ENCODE measurements around the gene AOPEP.

Gene AOPEP

GRCh38 chr9:95134457-95134881 lies 408.0 kb downstream of the AOPEP start:
- H3K4me2 ChIP-seq (ENCODE audit: low read depth, low read length, poor library complexity, severe bottlenecking) = no peak overlapping the region
- no peak overlapping the region for H3K9ac ChIP-seq (ENCODE audit: low read length)
- no peaks in the 10 kb centered on the region for H3K79me2 ChIP-seq (ENCODE audit: insufficient read depth, low read length)
- H3K9me3 ChIP-seq (ENCODE audit: insufficient read depth, low read length) = no peaks in the 10 kb centered on the region
- no peaks in the 10 kb centered on the region for H4K20me1 ChIP-seq (ENCODE audit: low read depth, low read length)
- H3K9me2 ChIP-seq (replicated peaks; ENCODE audit: insufficient read depth, low read length) = no peaks in the 10 kb centered on the region
- H3K36me3 ChIP-seq (ENCODE audit: low read length) = no peaks in the 10 kb centered on the region
- H3F3A ChIP-seq (ENCODE audit: insufficient read depth) = no peaks in the 10 kb centered on the region
- no peak overlapping the region for H3K4me3 ChIP-seq (ENCODE audit: insufficient read depth, low read length, poor library complexity, severe bottlenecking)
- no peak overlapping the region for H3K27ac ChIP-seq (ENCODE audit: low read depth, low read length)
- no peak overlapping the region for H2AFZ ChIP-seq (ENCODE audit: low read depth, low read length, severe bottlenecking)
- H3K27me3 ChIP-seq (ENCODE audit: low read length) = no peaks in the 10 kb centered on the region
- TF ChIP-seq CTCF (IDR thresholded peaks at IDR 0.05; ENCODE audit: insufficient read depth, low read length, poor library complexity, severe bottlenecking) (no peak), EZH2phosphoT487 (conservative IDR thresholded peaks at IDR 0.05; ENCODE audit: low read length) (no peak)

GRCh38 chr9:95135756-95136155 lies 409.3 kb downstream of the AOPEP start:
- Histone ChIP-seq H3K4me2 (ENCODE audit: low read depth, low read length, poor library complexity, severe bottlenecking) (no peak overlapping the region), H3K9ac (ENCODE audit: low read length) (no peak overlapping the region), H3K9me2 (replicated peaks; ENCODE audit: insufficient read depth, low read length) (no peaks in the 10 kb centered on the region), H3K79me2 (ENCODE audit: insufficient read depth, low read length) (no peaks in the 10 kb centered on the region), H3K36me3 (ENCODE audit: low read length) (no peaks in the 10 kb centered on the region), H3K4me3 (ENCODE audit: insufficient read depth, low read length, poor library complexity, severe bottlenecking) (no peak overlapping the region), H3K9me3 (ENCODE audit: insufficient read depth, low read length) (no peaks in the 10 kb centered on the region), H3F3A (ENCODE audit: insufficient read depth) (no peaks in the 10 kb centered on the region), H4K20me1 (ENCODE audit: low read depth, low read length) (no peaks in the 10 kb centered on the region), H2AFZ (ENCODE audit: low read depth, low read length, severe bottlenecking) (no peak overlapping the region), H3K27ac (ENCODE audit: low read depth, low read length) (no peak overlapping the region), H3K27me3 (ENCODE audit: low read length) (no peaks in the 10 kb centered on the region)
- TF ChIP-seq CTCF (IDR thresholded peaks at IDR 0.05; ENCODE audit: insufficient read depth, low read length, poor library complexity, severe bottlenecking) (no peak), EZH2phosphoT487 (conservative IDR thresholded peaks at IDR 0.05; ENCODE audit: low read length) (no peak)

Data from SU-DHL-6 (cell line).